HG02798 (cell line): ENCODE measurements around the gene CLEC5A.
A peak's percentile ranks its signal among the peaks of the same experiment; 100 is the strongest.
"Not testable (repeated sequence)": the region's sequence is repeated elsewhere in the genome, so short reads cannot be mapped to it uniquely, and the experiment has no call there.

Source experiments
- ATAC-seq: cut with Tn5 transposase; IDR thresholded peaks from one replicate; pipeline ENCODE4 v1.9.1; 2021; ENCODE audit warnings: mild to moderate bottlenecking; ENCODE audit not compliant: unreplicated experiment, poor library complexity

Gene CLEC5A

DNA sequence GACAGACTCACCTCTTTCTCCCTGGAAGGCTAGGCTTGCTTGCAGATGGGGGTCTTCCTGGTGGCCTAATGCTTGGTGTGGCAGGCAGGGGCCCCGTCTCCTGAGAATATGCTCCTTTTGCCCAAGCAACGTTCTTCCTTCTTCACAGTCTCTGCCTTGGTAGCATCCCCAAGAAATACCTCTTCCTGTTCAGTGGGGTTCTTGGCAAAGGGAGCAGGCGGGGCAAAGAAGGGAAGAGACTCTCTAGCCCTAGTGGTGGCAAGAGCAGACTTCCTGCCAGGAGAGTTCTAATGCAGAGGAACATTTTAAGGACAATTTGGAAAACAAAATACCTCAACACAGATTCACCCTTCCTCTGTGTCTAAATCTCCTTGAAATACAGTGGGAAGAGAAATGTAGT is at the start of gene CLEC5A:
TSS of gene CLEC5A (minus strand) at position 179 of the 400 bp plus-strand sequence. CDS start 682 bp downstream, outside the sequence.
- ATAC-seq: no peak

DNA sequence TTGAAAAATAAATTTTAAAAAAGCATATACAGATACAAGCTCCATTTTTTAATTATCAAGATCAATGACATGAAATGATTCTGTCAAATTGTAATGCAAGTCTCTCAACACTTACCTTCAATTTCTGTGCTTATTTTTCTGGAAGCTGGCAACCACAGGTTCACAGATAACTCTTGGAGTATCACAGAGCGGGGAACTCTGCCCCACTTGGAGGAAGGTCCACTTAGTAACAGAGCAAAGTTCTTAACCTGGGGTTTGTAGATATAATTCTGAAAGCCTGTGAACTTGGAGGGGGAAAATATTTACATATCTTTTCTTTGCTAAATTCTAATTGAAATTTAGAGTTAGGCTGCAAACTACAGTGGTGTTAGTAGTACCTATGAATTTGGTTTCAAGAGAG is 46.6 kb upstream of the CLEC5A start:
- ATAC-seq: no peak

DNA sequence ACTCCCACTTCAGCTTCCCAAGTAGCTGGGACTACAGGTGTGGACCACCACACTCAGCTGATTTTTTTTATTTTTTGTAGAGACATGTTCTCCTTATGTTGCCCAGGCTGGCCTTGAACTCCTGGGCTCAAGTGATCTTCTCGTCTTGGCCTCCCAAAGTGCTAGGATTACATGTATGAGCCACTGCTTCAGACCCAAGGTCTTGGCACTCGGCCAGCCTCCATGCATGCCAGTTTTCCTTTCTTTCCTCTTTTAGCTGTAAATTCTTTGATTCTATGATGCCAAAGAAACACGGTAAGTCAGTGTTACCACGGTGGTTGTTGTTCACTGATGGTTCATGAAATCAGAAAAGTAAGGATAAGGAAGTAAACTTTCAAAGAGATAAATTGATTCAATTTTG is 45.9 kb upstream of the CLEC5A start:
- no peak for ATAC-seq

DNA sequence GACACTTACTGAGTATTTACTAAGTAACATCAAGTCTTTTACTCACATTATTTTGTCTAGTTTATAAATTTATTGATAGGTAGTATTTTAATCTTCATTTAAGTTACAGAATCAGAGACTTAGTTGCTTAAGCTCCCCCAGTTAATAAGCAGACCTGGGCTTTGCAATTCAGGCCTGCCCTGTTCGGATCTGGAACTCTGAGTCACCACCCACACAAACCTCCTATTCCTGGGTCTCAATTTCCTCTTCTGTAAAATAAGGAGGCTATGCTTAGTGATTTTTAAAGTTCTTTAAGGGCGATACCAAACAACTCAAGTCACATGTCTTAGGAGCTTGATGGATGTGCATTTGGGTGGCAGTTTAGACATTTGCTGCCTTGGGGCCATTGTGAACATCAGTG is 45.4 kb upstream of the CLEC5A start:
- ATAC-seq: no peak

DNA sequence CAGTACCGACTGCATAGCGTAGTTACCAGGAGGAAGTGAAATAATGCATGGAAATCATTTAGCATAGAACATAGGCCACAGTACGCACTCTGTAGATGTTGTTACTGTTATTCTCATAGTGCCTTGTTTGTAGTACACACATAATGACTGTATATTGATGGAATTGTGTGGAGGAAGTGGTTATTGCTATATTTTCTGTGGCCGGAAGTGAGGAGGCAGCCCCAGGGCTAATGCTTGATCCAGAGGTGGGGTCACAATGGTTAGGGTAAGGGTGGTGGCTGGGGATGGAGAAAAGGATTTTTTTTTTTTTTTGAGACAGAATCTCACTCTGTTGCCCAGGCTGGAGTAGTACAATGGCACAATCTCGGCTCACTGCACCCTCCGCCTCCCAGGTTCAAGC is 44.4 kb upstream of the CLEC5A start:
- no peak for ATAC-seq

DNA sequence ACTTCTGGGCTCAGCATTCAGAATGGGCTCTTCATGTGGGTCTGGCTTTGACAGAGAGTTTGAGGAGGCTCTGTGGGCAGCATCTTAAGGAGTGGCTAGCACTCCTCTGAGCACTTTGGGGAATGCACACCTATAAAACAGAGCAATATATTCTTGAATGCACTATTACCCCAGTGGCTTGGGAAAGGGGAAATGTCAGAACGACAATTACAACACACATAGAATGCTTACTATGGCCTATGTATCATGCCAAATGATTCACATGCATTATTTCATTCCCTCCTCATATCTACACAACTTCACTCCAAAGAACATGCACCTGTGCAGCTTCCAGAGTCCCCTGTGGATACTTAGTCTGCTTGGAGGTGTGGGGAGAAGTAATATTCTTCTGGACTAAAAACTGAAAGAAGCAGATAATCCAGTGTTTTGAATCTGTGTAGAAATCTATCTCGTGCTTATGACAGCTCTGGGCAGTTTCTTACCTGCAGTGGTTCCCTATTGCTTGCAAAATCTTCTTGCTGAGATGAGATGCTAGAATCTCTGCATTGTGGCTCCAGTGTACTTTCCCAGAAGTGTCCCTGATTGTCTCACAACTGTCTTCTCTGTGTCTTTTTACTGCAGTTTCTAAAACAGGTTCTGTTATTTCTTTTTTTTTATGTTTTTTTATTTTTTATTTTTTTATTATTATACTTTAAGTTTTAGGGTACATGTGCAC is 43.4 kb upstream of the CLEC5A start:
- no peak for ATAC-seq

DNA sequence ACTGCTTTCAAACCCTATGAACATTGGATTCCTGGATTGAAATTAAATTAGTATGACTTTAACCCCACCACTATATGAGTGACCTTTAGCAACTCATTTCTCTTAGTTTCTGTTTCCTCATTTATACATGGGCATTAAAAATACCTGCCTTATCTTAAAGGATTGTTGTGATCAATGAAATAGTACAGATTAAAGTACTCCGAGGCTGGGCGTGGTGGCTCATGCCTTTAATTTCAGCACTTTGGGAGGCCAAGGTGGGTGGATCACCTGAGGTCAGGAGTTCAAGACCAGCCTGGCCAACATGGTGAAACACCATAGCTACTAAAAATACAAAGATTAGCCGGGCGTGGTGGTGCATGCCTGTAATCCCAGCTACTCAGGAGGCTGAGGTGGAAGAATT is 41.0 kb upstream of the CLEC5A start:
- not testable (repeated sequence) for ATAC-seq

DNA sequence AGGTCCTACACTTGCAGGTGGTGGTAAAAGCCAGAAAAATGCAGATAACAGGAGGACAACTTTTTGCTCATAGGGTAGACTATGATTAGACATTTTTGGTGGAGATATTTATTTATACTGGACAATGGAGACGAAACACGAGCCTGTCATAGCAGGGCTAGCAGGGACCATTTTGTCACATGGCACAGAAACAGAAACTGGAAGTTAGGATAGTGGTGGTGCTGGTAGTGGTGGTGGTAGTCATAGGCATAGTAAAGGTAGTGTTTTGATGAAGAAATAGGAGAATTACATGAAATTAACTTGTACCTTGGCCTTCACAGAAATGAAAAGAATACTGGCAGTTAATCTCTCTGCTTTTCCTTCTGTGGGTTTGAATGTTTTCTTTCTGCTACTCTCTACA is 40.1 kb upstream of the CLEC5A start:
- ATAC-seq: no peak

DNA sequence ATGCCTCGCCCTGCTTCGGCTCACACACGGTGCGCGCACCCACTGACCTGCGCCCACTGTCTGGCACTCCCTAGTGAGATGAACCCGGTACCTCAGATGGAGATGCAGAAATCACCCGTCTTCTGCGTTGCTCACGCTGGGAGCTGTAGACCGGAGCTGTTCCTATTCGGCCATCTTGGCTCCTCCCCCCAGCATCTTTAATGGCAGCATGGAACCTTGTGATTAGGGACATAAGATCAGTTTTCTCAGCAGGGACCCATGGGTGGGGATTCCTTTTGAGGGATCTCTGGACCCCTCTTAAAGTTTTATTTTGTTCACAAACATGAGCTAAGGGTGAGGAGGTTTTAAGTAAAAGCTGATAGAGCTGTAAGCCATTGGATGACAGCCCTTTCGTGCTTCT is 39.2 kb upstream of the CLEC5A start:
- not testable (repeated sequence) for ATAC-seq

DNA sequence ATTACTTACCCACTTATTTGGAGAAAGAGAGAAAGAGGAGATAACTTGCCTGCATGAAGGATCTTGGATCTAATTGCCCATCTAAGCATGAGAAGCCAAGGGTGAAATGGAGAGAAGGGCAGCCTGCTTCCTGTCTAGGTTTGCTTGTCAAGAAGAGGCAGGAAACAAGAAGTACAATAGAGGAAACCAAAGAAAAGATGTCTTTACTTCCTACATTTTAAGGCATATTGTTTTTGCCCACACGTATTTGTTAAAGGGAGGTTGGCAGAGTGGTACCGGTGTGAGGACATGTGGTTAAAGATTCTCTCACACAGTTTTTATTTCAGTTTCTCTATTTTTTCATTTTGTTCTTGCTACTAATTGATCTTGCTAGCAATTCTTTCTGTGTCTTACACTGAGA is 32.8 kb upstream of the CLEC5A start:
- no peak for ATAC-seq

DNA sequence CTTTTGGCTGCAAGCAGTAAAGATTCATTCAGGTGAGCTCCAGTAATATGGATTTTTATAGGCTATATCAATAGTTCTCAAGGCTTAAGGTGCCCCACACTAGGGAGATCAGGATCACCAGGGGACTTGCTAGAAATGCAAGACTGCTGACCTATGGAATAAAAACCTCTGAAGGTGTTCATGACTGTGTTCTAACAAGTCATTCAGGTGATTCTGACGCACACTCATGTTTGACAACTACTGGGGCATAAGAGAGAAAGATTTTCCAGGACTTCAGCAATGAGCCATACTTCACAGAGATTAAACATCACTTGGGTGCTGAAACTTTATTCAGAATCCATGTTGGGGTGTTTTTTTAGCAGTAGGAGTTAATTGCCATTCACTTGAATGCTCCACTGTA is 31.6 kb upstream of the CLEC5A start:
- ATAC-seq: no peak

DNA sequence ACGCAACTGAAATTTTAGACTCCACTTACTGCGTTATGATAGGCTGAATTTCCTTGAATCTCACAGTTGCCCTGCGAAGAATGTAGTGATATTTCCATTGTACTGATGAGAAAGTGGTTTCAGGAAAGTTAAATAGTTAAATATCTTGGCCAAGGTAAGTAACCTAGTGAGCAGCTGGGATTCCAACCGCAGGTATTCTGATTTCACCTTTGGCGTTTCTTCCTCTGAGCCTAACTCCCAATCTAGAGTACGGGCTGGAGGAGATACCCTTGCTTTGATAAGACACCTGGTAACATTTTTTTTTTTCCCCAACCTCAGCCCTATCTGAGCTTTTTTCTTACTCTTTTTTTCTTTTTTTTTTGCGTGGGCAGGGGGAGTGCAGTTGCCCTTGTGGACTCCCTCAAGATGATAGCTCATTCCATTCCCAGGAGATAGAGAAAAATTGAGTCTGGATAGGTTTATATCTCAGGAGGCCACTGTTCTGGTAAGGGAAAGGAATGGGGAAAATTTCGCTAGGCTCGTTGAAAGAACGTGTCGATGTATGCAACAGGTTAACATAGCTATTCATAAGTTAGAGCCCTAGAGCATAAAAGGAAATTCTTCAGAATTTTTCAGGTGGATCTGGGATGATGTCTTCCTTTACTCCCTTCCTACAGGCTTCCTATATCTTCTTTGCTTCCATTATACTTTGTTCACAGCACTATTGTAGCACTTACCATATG is 29.9 kb upstream of the CLEC5A start:
- no peak for ATAC-seq

DNA sequence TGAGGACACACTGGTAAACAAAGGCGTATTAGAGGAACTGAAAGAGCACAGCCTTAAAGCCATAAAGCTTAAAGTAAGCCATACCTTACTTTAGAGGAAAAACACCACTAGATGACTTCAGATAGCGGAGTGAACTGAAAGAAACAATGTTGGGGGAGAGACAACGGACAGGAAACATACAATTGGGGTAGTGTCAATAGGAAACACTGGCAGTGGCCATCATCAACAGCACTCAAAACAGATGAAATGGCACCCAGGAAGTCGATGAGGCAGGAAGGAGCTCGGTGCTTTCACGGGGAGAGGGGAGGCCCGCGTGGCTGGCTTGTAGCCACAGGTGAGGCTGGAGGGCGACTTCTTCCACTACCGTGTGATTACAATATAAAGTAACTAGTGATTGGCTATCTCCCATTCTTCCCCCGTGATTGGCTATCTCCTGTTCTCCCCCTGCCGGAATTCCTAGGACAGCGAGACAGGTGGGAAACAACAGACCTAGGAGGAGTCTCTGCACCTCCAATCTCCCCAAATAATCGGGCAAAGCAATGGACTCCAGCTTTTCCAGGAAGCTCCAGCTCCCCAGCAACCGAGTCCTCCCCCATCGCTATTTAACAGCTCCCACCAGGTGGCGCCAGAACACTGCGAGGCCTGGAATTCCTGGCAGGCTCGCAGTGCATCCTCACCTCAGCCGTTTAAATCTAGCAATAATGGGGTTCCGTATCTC is 29.2 kb upstream of the CLEC5A start:
- ATAC-seq: peak; percentile 81

DNA sequence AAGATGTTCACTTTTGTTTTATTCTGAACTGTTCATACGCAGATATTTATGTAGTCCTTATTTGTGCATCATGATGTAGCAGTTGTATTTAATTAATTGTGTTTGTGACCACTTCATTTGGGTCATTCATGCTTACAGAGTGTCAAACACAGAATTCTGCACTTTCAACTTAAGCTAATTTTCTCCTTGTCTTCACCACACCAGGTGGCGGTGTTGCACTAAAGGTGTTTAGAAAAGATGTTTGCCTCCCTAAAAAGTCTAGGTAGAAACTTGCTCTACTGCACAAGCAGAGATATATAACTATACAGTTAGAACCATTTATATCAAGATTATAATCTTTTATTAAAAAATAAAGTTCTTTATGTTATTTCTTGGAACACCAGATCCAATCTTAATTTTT is 28.1 kb upstream of the CLEC5A start:
- ATAC-seq: no peak

DNA sequence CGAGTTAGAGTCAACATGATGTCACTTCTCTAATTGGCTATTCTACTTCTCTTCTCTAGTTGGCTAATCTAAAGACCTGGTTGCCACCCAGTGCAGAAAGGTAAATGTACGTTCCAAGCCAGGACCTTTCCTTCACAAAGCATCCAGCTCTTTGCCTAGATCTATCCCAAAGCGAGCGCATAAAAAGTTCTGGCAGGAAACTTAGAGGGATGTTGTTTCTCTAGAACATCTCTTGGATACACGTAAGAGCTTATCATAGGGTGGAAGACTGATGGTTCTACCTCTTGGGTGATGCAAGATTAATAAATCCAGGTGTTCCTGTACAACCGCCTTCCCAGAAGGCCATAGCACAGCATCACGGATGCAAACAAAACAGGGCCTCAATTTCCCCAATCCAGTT is 26.9 kb upstream of the CLEC5A start, which contains the start of gene TAS2R38:
TSS of gene TAS2R38 (minus strand) at position 101 of the 400 bp plus-strand sequence. CDS start at position 17, 84 bp downstream.
- ATAC-seq: no peak

DNA sequence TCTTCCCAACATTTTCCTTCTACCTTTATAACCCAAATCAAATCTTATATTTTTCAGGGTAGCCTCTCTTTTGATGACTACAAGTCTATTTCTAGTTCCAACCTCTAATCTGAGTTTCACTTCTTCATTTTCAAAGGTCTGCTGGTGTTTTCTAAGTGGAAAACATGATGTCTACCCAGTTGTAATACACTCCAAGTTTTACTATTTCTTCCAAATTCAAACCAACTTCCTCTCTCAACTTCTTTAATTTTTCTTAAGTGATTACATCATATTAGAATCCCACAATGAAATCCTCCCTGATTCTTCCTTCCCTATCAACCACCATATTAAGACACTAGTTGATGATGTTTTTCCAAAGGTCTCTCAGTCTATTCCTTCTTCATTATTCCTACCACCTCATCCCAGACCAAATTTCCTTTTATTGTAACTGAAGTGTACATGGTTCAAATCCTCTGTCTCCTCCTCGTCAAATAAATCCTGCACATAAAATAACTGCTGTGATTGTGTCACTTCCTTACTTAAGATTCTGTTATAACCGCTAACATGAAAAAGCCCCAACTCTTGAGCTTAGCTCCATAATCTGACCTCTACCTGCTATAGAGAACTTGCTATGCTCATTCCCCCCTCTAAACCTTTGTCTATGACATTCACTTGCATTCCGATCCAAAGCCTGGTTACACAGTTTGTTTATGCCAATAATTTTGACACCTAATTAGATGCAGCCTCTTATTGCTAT is 14.1 kb upstream of the CLEC5A start:
- peak; percentile 56 for ATAC-seq

DNA sequence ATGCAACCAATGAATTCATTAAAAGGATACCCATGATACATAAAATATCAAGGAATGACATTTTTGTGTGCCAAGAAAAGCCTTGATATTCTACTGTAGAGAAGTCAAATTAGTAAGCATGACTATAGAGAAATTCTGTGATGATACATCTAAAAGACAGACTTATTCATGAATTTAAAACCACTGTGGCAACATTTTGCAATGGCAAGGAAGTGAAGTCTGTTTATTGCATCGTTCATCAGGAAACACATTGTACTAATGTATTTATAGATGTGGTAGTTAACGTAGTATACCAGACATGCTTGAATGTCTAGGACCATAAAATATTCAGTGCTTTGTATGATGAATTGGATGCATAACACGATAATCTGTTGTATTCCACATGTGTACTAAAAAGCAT is 9.3 kb upstream of the CLEC5A start:
- ATAC-seq: no peak

DNA sequence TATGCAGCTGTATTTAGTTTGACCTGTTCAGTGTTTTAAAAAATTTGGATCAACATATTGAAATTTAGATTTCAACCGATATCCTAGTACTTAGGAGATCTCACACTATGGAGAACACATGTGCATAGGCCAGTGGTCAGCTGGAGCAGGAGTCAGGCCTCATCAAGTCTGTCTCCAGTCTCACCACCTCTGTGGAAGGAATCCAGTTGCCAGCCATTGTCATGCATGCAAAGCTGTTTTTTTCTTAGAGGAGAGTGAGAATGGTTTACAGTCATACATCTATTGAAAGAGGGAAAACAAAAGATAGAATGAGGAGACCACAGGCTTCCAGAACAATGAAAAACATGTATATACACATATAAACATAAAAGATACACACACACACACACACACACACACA is 7.6 kb upstream of the CLEC5A start:
- ATAC-seq: no peak

DNA sequence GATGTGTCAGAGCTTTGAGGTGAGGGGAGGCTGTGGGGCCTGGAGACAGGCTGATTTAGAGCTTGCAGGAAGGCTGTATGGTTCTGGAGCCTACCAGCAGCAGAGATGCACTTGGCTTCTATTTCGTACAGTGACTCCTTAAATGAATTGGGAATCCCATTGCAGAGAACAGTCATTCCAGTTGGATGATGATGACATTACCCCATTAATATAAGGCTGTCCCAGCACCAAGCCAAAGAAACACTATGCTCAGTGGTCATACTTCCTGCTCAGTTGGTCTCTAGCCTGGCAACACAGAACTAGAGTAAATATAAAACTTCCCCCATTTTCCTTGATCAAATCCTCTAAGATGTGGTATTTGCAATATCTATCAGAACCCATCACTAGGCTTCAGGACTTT is 5.7 kb upstream of the CLEC5A start:
- no peak for ATAC-seq

DNA sequence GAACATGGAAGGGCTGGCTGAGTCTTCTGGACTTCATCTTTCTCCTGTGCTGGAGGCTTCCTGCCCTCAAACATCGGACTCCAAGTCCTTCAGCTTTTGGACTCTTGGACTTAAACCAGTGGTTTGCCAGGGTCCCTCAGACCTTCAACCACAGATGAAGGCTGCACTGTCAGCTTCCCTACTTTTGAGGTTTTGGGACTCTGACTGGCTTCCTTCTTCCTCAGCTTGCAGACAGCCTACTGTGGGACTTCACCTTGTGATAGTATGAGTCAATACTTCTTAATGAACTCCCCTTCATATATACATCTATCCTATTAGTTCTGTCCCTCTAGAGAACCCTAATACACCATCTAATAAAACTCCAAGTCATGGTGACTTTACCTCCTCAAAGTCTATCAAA is 4.0 kb upstream of the CLEC5A start:
- no peak for ATAC-seq

DNA sequence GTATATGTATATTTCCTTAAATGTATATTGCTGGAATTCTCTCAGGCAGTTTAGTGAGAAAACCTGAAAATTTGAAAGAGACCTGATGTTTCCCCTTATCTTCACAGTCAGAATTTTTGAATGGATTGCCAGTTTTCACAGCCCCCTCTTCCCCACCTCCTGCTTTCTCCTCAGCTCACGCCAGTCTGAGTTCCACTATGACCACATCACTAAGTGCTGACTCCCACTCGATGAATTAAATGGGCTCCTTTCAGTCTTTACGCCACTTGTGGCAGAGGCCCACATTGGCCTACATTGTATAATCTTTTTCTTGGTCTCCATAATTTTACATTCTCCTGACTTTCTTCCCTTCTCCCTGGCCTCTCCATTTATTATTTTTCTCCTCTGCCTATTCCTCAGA is 3.1 kb upstream of the CLEC5A start:
- no peak for ATAC-seq
